ENCODE data around the gene TYMP. TPM values are rescaled to one million over a fixed set of nuclear protein-coding genes. Genes with fewer than 3 reads are reported as not detected.

Gene TYMP
- polyA plus RNA-seq, 1 experiment: 2.9 TPM

DNA sequence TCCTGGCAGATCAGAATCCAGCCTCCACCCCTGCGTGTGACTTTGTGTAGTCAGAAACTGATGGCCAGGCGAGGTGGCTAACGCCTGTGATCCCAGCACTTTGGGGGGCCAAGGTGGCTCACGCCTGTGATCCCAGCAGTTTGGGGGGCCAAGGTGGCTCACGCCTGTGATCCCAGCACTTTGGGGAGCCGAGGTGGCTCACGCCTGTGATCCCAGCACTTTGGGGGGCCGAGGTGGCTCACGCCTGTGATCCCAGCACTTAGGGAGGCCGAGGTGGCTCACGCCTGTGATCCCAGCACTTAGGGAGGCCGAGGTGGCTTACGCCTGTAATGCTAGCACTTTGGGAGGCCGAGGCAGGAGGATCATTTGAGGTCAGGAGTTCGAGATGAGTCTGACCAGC, 16.6 kb downstream of the TYMP start:
- TF ChIP-seq, protein P1, sequence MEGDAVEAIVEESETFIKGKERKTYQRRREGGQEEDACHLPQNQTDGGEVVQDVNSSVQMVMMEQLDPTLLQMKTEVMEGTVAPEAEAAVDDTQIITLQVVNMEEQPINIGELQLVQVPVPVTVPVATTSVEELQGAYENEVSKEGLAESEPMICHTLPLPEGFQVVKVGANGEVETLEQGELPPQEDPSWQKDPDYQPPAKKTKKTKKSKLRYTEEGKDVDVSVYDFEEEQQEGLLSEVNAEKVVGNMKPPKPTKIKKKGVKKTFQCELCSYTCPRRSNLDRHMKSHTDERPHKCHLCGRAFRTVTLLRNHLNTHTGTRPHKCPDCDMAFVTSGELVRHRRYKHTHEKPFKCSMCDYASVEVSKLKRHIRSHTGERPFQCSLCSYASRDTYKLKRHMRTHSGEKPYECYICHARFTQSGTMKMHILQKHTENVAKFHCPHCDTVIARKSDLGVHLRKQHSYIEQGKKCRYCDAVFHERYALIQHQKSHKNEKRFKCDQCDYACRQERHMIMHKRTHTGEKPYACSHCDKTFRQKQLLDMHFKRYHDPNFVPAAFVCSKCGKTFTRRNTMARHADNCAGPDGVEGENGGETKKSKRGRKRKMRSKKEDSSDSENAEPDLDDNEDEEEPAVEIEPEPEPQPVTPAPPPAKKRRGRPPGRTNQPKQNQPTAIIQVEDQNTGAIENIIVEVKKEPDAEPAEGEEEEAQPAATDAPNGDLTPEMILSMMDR (IDR thresholded peaks at IDR 0.05; ENCODE audit: low read depth, low read length): no peak
- H3K27me3 ChIP-seq (ENCODE audit: control insufficient read depth, insufficient read depth, low read length): no peaks in the 10 kb centered on the region
- H3K4me3 ChIP-seq (ENCODE audit: low read depth, low read length): no peak overlapping the region
- DNase-seq (ENCODE audit: low read depth, low spot score): no peak
- CTCF ChIA-PET: interaction anchor here (0.6 kb wide), 1 partner anchor 107 kb away, joined by 5 read pairs; no protein-coding TSS in a partner anchor
- H3K27ac ChIP-seq (ENCODE audit: low read depth, low read length): no peak overlapping the region
- no peaks in the 10 kb centered on the region for H3K9me3 ChIP-seq (ENCODE audit: control insufficient read depth, insufficient read depth, low read length)
- POLR2A ChIA-PET: interaction anchor here (1.7 kb wide), 1 partner anchor 12 kb away, joined by 6 read pairs; the partner anchor contains the start of gene SCO2

DNA sequence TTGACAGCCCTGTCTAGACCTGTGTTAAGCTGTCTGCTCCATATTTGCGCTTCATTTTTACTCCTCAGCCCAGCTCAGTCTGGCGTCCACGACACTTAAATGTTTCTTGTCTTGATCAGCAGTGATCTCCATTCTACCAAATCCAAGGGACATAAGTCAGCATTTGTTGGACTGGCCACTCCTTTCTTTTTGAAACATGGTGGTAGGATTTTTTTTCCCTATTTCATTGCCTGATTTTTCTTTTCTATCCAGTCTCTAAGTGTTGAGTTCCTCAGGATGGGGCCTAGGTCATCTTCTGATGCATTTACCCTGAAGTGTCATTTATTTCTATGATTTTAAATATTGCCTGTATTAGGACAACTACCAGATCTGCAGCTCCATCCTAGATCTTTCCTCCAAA, 20.9 kb downstream of the TYMP start:
- no peaks in the 10 kb centered on the region; the same call in 1 of the 2 replicates for H3K9me3 ChIP-seq (ENCODE audit: control insufficient read depth, insufficient read depth, low read length)
- DNase-seq (ENCODE audit: low read depth, low spot score): no peak
- ChIA-PET CTCF (interaction anchor here (1.5 to 4.2 kb wide), 3 partner anchors 11 to 54 kb away, joined by 5 to 28 read pairs (median 7); partner anchors contain the start of genes SCO2 and SYCE3), POLR2A (interaction anchor here (1.9 kb wide), 1 partner anchor 17 kb away, joined by 29 read pairs; the partner anchor contains the start of gene SCO2)
- TF ChIP-seq, protein P1 (IDR thresholded peaks at IDR 0.05; ENCODE audit: low read depth, low read length): no peak
- H3K27me3 ChIP-seq (ENCODE audit: control insufficient read depth, insufficient read depth, low read length): no peaks in the 10 kb centered on the region
- H3K4me3 ChIP-seq (ENCODE audit: low read depth, low read length): peak overlapping the region; percentile 84
- no peak overlapping the region for H3K27ac ChIP-seq (ENCODE audit: low read depth, low read length)

DNA sequence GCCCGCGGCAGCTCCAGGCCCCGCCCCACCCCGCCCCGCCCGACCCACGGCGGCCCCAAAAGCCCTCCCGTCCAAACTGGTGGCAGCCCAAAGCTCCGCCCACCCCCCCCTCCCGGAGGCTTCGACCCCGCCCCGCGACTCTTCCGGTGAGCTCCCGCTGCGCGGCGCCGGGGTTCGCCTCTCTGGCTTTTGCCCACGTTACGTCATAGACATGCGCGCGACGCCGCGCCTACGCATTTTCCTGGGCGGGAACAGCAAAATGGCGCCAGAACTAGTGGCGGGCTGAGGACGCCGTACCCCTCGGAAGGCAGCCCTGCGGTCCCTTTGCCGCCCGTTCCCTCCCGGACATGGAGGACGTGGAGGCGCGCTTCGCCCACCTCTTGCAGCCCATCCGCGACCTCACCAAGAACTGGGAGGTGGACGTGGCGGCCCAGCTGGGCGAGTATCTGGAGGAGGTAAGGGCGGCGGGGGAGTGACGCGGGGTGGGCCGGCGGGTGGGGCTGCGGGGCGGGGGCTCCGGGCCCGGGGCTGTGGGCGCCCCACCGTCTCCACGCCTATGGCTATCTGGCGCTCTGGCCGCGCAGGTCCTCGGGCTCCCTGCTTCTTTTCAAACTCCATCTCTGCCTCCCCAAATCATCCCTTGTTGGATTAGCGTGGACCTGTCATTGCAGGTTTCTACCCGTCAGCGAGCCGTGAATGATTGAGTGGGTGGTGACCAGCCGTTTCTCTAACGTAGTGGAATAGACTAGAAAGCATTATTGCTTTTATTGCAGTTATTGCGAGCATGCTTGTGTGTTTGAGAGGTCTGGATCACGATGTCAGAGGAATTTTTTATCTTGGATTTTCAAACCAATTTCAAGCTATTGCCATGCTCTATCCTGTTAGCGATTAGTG, 21.6 kb downstream of the TYMP start, which contains the start of gene NCAPH2:
TSS of gene NCAPH2 (plus strand) at position 234 of the 894 bp plus-strand sequence. CDS start at position 348, 114 bp downstream.
- no peaks in the 10 kb centered on the region for H3K27me3 ChIP-seq (ENCODE audit: control insufficient read depth, insufficient read depth, low read length)
- TF ChIP-seq, protein P1 (IDR thresholded peaks at IDR 0.05; ENCODE audit: low read depth, low read length): no peak
- peak within 1 kb of the TSS; percentile 99 for H3K4me3 ChIP-seq (ENCODE audit: low read depth, low read length)
- DNase-seq (ENCODE audit: low read depth, low spot score): peak; percentile 90
- CTCF ChIA-PET: interaction anchor here (0.7 to 4.2 kb wide), 5 partner anchors 10 to 112 kb away, joined by 4 to 28 read pairs (median 5); partner anchors contain the start of genes SCO2 and SYCE3
- POLR2A ChIA-PET: interaction anchor here (0.5 to 1.9 kb wide), 7 partner anchors 10 to 74 kb away, joined by 3 to 29 read pairs (median 3); partner anchors contain the start of genes CHKB and SCO2
- peak within 1 kb of the TSS; percentile 68 for H3K27ac ChIP-seq (ENCODE audit: low read depth, low read length)
- H3K9me3 ChIP-seq (ENCODE audit: control insufficient read depth, insufficient read depth, low read length): no peaks in the 10 kb centered on the region; the same call in 1 of the 2 replicates

DNA sequence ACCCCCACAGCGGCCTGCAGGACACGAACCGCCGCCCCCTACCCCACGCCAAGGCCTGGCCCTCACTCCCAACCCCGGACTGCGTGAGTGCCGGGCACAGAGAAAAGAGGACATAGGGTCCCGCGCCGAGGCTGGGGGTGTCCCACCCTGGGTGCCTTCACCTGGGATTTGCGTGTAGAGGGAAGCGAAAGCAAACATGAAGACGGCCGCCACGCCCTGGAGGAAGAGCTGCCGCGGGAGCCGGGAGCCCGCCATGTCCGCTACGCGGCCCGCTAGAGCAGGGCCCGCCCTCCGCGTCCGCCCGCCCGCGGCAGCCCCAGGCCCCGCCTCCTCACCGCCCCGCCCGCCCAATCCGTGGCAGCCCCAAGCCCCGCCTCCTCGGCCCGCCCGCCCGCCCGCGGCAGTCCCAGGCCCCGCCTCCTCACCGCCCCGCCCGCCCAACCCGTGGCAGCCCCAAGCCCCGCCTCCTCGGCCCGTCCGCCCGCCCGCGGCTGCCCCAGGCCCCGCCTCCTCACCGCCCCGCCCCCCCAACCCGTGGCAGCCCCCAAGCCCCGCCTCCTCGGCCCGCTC, 22.3 kb downstream of the TYMP start, which contains the start of gene LMF2:
TSS of gene LMF2 (minus strand) at position 282 of the 570 bp plus-strand sequence. CDS start at position 255, 27 bp downstream.
- peak within 1 kb of the TSS; percentile 99 for H3K4me3 ChIP-seq (ENCODE audit: low read depth, low read length)
- POLR2A ChIA-PET: interaction anchor here (0.8 to 1.9 kb wide), 6 partner anchors 9 to 75 kb away, joined by 3 to 29 read pairs (median 4); partner anchors contain the start of genes CHKB and SCO2
- no peak for DNase-seq (ENCODE audit: low read depth, low spot score)
- CTCF ChIA-PET: interaction anchor here (0.7 to 4.2 kb wide), 4 partner anchors 9 to 113 kb away, joined by 4 to 28 read pairs (median 6); partner anchors contain the start of genes SCO2 and SYCE3
- H3K27ac ChIP-seq (ENCODE audit: low read depth, low read length): peak within 1 kb of the TSS; percentile 68
- TF ChIP-seq, protein P1 (IDR thresholded peaks at IDR 0.05; ENCODE audit: low read depth, low read length): no peak
- H3K9me3 ChIP-seq (ENCODE audit: control insufficient read depth, insufficient read depth, low read length): no peaks in the 10 kb centered on the region; the same call in 1 of the 2 replicates
- no peaks in the 10 kb centered on the region for H3K27me3 ChIP-seq (ENCODE audit: control insufficient read depth, insufficient read depth, low read length)

All from AG04450 (cell line).